Measurements from ENCODE around the gene CPD.

DNA sequence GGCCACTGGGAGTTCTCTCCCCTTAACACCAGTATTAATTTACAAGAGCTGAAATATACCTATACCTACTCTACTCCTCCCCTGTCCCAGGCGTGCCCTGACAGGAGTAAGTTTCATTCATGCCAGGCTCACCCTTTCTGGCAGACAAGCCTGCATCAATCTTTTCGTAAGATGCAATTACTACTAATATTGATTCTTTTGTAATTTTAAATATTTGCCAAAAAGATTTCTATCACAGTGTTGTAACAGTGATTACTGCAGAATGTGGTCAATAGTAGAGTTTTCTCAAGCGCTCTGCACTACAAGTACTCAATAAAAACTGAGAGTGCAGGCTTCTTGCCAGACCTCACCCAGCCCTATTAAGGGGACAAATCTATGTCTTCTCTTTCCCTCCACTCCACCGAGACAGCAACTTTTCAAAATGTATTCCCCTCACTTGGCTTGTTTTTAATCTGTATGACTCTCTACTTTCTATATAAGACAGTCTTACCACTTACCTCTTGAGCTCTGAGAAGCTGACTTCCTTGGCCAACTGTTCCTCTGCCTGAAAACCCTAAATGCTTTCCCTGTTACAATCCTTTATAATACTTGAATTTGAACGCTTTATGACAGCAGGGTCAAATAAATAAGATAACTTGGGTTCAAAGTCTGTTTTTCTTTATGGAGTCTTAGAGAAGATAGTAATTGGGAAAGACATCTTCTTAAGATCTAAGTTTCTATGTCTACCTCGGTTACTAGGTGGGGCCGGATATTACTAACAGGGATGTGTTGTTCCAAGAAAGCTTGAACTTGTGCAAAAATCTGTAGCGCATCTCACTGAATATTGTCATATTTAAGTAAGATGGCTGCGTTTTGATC is 45.0 kb upstream of the CPD start, which contains the start of gene TMIGD1:
- TF ChIP-seq POLR2A (IDR thresholded peaks at IDR 0.05; ENCODE audit: low read depth, low read length) (no peak), TAF1 (IDR thresholded peaks at IDR 0.05; ENCODE audit: low read depth, low read length) (no peak), POLR2AphosphoS5 (IDR thresholded peaks at IDR 0.05; ENCODE audit: low read depth, low read length) (no peak), POU2F2 (IDR thresholded peaks at IDR 0.05; ENCODE audit: low read depth, low read length) (no peak), SPI1 (IDR thresholded peaks at IDR 0.05; ENCODE audit: low read depth, low read length) (no peak), PAX5 (IDR thresholded peaks at IDR 0.05; ENCODE audit: insufficient read depth, low read length, severe bottlenecking) (no peak)
